Cardiac fibroblast (primary cell): Measurements from ENCODE around the gene IGSF9B.

Experiments used
- DNase-seq, 2 donors: peaks; one replicate each; pipeline versions ENCODE4 v3.0.0 to v3.0.0-alpha.2; 2010; ENCODE audit warnings: low read depth in 2 of 2
- H3K4me3 ChIP-seq, 2 donors: replicated peaks in 1 of 2; 1 replicate in 1 of 2; 2 replicates in 1 of 2; pipeline ENCODE4 v1.5.1; 2011; ENCODE audit warnings: low read depth in 2 of 2, low read length in 2 of 2, mild to moderate bottlenecking in 2 of 2, moderate library complexity in 1 of 2
- CTCF ChIP-seq: IDR thresholded peaks from one replicate; pipeline ENCODE4 v1.5.1; 2011; ENCODE audit warnings: low read depth, mild to moderate bottlenecking, low read length, inconsistent platforms

Gene IGSF9B

GRCh38 chr11:133898770-133899115 lies 58.0 kb downstream of the IGSF9B start:
- TF ChIP-seq CTCF = no peak
- no peak for DNase-seq
- H3K4me3 ChIP-seq = no peak overlapping the region

- TF ChIP-seq CTCF = no peak
- no peak for DNase-seq
- no peak overlapping the region for H3K4me3 ChIP-seq
These were observed 58.6 kb downstream of the IGSF9B start for GRCh38 chr11:133898031-133898769.

GRCh38 chr11:133897331-133897650 lies 59.5 kb downstream of the IGSF9B start:
- no peak overlapping the region for H3K4me3 ChIP-seq
- no peak for DNase-seq
- no peak for TF ChIP-seq CTCF

GRCh38 chr11:133896642-133897330 lies 60.0 kb downstream of the IGSF9B start:
- DNase-seq = no peak
- no peak for TF ChIP-seq CTCF
- no peak overlapping the region for H3K4me3 ChIP-seq

- no peak for DNase-seq
- H3K4me3 ChIP-seq = no peak overlapping the region
- no peak for TF ChIP-seq CTCF
These were observed 60.7 kb downstream of the IGSF9B start for GRCh38 chr11:133896028-133896427.

GRCh38 chr11:133895551-133895950 lies 61.2 kb downstream of the IGSF9B start:
- no peak for DNase-seq
- no peak for TF ChIP-seq CTCF
- no peak overlapping the region for H3K4me3 ChIP-seq
